HL-60 (cell line): Measurements from ENCODE around the gene ZNF575.

Source experiments
- DNase-seq, 2 experiments: peaks; one replicate each; pipeline ENCODE4 v3.0.0-alpha.2; 2010 to 2020; ENCODE audit warnings: low read depth in 1 of 2, low spot score in 1 of 2
- H3K27ac ChIP-seq: fragments of 250-450 bp; sonication (Bioruptor Pico); replicated peaks from 2 replicates; pipeline ENCODE4 v1.5.1; 2020; ENCODE audit warnings: mild to moderate bottlenecking, moderate library complexity
- H3K27me3 ChIP-seq: fragments of 250-450 bp; sonication (Bioruptor Pico); 2 replicates; pipeline ENCODE4 v1.5.1; 2021; ENCODE audit warnings: mild to moderate bottlenecking, moderate library complexity; ENCODE audit not compliant: insufficient read depth, poor library complexity, severe bottlenecking
- H3K4me3 ChIP-seq: replicated peaks from 2 replicates; pipeline ENCODE4 v1.5.1; 2011; ENCODE audit warnings: mild to moderate bottlenecking, control low read depth, low read length; ENCODE audit not compliant: insufficient read depth
- CTCF ChIP-seq: IDR thresholded peaks from one replicate; pipeline ENCODE4 v1.5.1; 2011; ENCODE audit warnings: low read length, control low read depth, inconsistent platforms; ENCODE audit not compliant: insufficient read depth
- GABPA ChIP-seq: IDR thresholded peaks from 2 replicates; pipeline ENCODE4 v1.6.1; 2012; ENCODE audit warnings: low read depth
- POLR2AphosphoS5 ChIP-seq: IDR thresholded peaks from 2 replicates; pipeline ENCODE4 v1.6.1; 2012; ENCODE audit warnings: low read depth
- REST ChIP-seq: IDR thresholded peaks from 2 replicates; pipeline ENCODE4 v1.6.1; 2012; ENCODE audit warnings: low read depth; ENCODE audit not compliant: insufficient replicate concordance
- SPI1 ChIP-seq: IDR thresholded peaks from 2 replicates; pipeline ENCODE4 v1.6.1; 2012; ENCODE audit warnings: low read depth, mild to moderate bottlenecking, borderline replicate concordance

ZNF575 gene

GRCh38 chr19:43564800-43565199 lies 31.8 kb downstream of the ZNF575 start:
- TF ChIP-seq CTCF (no peak), REST (no peak), SPI1 (no peak), POLR2AphosphoS5 (no peak), GABPA (no peak)
- H3K27ac ChIP-seq, result no peak overlapping the region
- no peak overlapping the region for H3K4me3 ChIP-seq
- DNase-seq, result no peak
- H3K27me3 ChIP-seq, result no peaks in the 10 kb centered on the region

GRCh38 chr19:43569657-43570056 lies 36.7 kb downstream of the ZNF575 start:
- no peak overlapping the region for H3K27ac ChIP-seq
- no peaks in the 10 kb centered on the region for H3K27me3 ChIP-seq
- H3K4me3 ChIP-seq, result no peak overlapping the region
- no peak for DNase-seq
- TF ChIP-seq POLR2AphosphoS5 (no peak), REST (no peak), GABPA (no peak), SPI1 (no peak), CTCF (no peak)

- Histone ChIP-seq H3K27me3 (no peaks in the 10 kb centered on the region), H3K27ac (no peak overlapping the region), H3K4me3 (no peak overlapping the region)
- DNase-seq, result peak in 1 of 2 experiments; percentile 5
- TF ChIP-seq REST, result no peak
- TF ChIP-seq POLR2AphosphoS5, result peak; percentile 46; the same call in 1 of the 2 replicates
- TF ChIP-seq SPI1, result no peak
- TF ChIP-seq GABPA, result no peak
These were observed 37.3 kb downstream of the ZNF575 start for GRCh38 chr19:43570174-43570791.
